WTC11 (cell line): ENCODE data around the gene DCAF11. TPM values are rescaled to one million over a fixed set of nuclear protein-coding genes. Genes with fewer than 3 reads are reported as not detected.

ENCODE experiments used
- ATAC-seq: fragments of 200-7000 bp; cut with Tn5 transposase; 2 replicates; pipeline ENCODE4 v1.10.0; 2021; ENCODE audit warnings: mild to moderate bottlenecking, moderate library complexity
- CTCF ChIA-PET: fragments of 300-600 bp; sonication (Branson Sonifier 250); formaldehyde crosslinking; loops from one replicate; lab custom pipeline; 2021; ENCODE audit warnings: antibody characterized with exemption; lab: Charles Lee
- POLR2A ChIA-PET: fragments of 350-600 bp; sonication (Branson Sonifier 250); formaldehyde crosslinking; loops from one replicate; lab custom pipeline; 2021; ENCODE audit warnings: antibody characterized with exemption; lab: Charles Lee
- DNase-seq: peaks from one replicate; pipeline ENCODE4 v3.0.0; 2021; ENCODE audit warnings: low spot score
- H3K27ac Mint-ChIP-seq: 2 replicates; pipeline ENCODE4 v1.8.0; 2021; ENCODE audit warnings: mixed read lengths
- H3K27me3 Mint-ChIP-seq: 2 replicates; pipeline ENCODE4 v1.8.0; 2021; ENCODE audit warnings: low read depth, mild to moderate bottlenecking, moderate library complexity, mixed read lengths
- H3K36me3 Mint-ChIP-seq: 2 replicates; pipeline ENCODE4 v1.8.0; 2021; ENCODE audit warnings: mixed read lengths
- H3K4me1 Mint-ChIP-seq: 2 replicates; pipeline ENCODE4 v1.8.0; 2022; ENCODE audit warnings: mixed read lengths
- H3K4me3 Mint-ChIP-seq: 2 replicates; pipeline ENCODE4 v1.8.0; 2021; ENCODE audit warnings: mild to moderate bottlenecking, moderate library complexity, mixed read lengths
- H3K9me3 Mint-ChIP-seq: 2 replicates; pipeline ENCODE4 v1.8.0; 2021; ENCODE audit warnings: mixed read lengths
- AFF4 ChIP-seq: sonication (generic); formaldehyde crosslinking; IDR thresholded peaks from 2 replicates; pipeline ENCODE4 v1.8.1; 2023; ENCODE audit warnings: mild to moderate bottlenecking, missing genetic modification reagents, borderline replicate concordance
- AR ChIP-seq: fragments of 250-450 bp; sonication (Bioruptor Pico); IDR thresholded peaks from 2 replicates; pipeline ENCODE4 v1.9.0; 2021; ENCODE audit warnings: mild to moderate bottlenecking
- ATF1 ChIP-seq: sonication (generic); formaldehyde crosslinking; IDR thresholded peaks from 2 replicates; pipeline ENCODE4 v1.8.1; 2023; ENCODE audit warnings: mild to moderate bottlenecking, moderate library complexity, missing genetic modification reagents
- ATF2 ChIP-seq: sonication (generic); formaldehyde crosslinking; IDR thresholded peaks from 2 replicates; pipeline ENCODE4 v1.8.1; 2022; ENCODE audit warnings: low read depth, missing genetic modification reagents, borderline replicate concordance
- CBFB ChIP-seq: sonication (generic); formaldehyde crosslinking; IDR thresholded peaks from 2 replicates; pipeline ENCODE4 v1.8.1; 2022; ENCODE audit warnings: mild to moderate bottlenecking, low read depth, missing genetic modification reagents
- CREM ChIP-seq: sonication (generic); formaldehyde crosslinking; IDR thresholded peaks from 2 replicates; pipeline ENCODE4 v1.8.1; 2022; ENCODE audit warnings: mild to moderate bottlenecking, missing genetic modification reagents, moderate library complexity
- ETV6 ChIP-seq: sonication (generic); formaldehyde crosslinking; IDR thresholded peaks from 2 replicates; pipeline ENCODE4 v1.8.1; 2022; ENCODE audit warnings: mild to moderate bottlenecking, missing genetic modification reagents
- FOXJ3 ChIP-seq: sonication (generic); formaldehyde crosslinking; IDR thresholded peaks from 2 replicates; pipeline ENCODE4 v1.9.0; 2021; ENCODE audit warnings: missing genetic modification reagents, mild to moderate bottlenecking, borderline replicate concordance
- GABPB1 ChIP-seq: sonication (generic); formaldehyde crosslinking; IDR thresholded peaks from 2 replicates; pipeline ENCODE4 v1.8.1; 2023; ENCODE audit warnings: mild to moderate bottlenecking, missing genetic modification reagents
- MAX ChIP-seq: sonication (generic); formaldehyde crosslinking; IDR thresholded peaks from 2 replicates; pipeline ENCODE4 v1.8.0; 2022; ENCODE audit warnings: mild to moderate bottlenecking, missing genetic modification reagents
- MLX ChIP-seq: sonication (generic); formaldehyde crosslinking; IDR thresholded peaks from 2 replicates; pipeline ENCODE4 v1.8.1; 2023; ENCODE audit warnings: mild to moderate bottlenecking, missing genetic modification reagents, moderate library complexity
- NFYB ChIP-seq: sonication (generic); formaldehyde crosslinking; conservative IDR thresholded peaks from 2 replicates; pipeline ENCODE4 v1.8.0; 2022; ENCODE audit warnings: low read depth, missing genetic modification reagents
- NR1H2 ChIP-seq: sonication (generic); formaldehyde crosslinking; IDR thresholded peaks from 2 replicates; pipeline ENCODE4 v1.9.0; 2021; ENCODE audit warnings: mild to moderate bottlenecking, moderate library complexity, missing genetic modification reagents
- PRDM15 ChIP-seq: sonication (generic); formaldehyde crosslinking; IDR thresholded peaks from 2 replicates; pipeline ENCODE4 v1.8.0; 2022; ENCODE audit warnings: missing genetic modification reagents
- ZNF138 ChIP-seq: sonication (generic); formaldehyde crosslinking; conservative IDR thresholded peaks from 2 replicates; pipeline ENCODE4 v1.8.1; 2022; ENCODE audit warnings: mild to moderate bottlenecking, moderate library complexity, missing genetic modification reagents
- ZNF423 ChIP-seq: fragments of 250-450 bp; sonication (Bioruptor Pico); IDR thresholded peaks from 2 replicates; pipeline ENCODE4 v2.1.2; 2022; ENCODE audit warnings: mild to moderate bottlenecking, moderate library complexity
- total RNA-seq: library from RNA; stranded (reverse); gene quantifications from 3 replicates; pipeline ENCODE4 v1.2.3, GENCODE V29; 2021

The DCAF11 gene
- total RNA-seq, 1 experiment from 2014 or later = 73.6 TPM

GRCh38 chr14:24096545-24097181 lies 17.9 kb upstream of the DCAF11 start (continued):
- TF ChIP-seq FOXJ3 (CRISPR knock-in tag) (no peak), ZNF138 (no peak), ATF2 (no peak), GABPB1 (CRISPR knock-in tag) (no peak), CREM (CRISPR knock-in tag) (no peak)

GRCh38 chr14:24098229-24098926 lies 16.2 kb upstream of the DCAF11 start:
- ChIA-PET POLR2A (no interaction called here), CTCF (interaction anchor here (11.1 to 11.7 kb wide), 2 partner anchors 11 to 41 kb away, joined by 170 to 320 read pairs; no protein-coding TSS in a partner anchor)
- H3K36me3 Mint-ChIP-seq = peaks cover 38% of the 10 kb centered on the region
- peaks cover 5% of the 10 kb centered on the region; the same call in 1 of the 2 replicates for H3K9me3 Mint-ChIP-seq
- peaks cover 3% of the 10 kb centered on the region; the same call in 1 of the 2 replicates for H3K27me3 Mint-ChIP-seq
- H3K4me3 Mint-ChIP-seq = no peak overlapping the region
- H3K4me1 Mint-ChIP-seq = peaks cover 16% of the 10 kb centered on the region
- TF ChIP-seq NFYB (CRISPR knock-in tag) (no peak), ATF1 (no peak), AFF4 (CRISPR knock-in tag) (no peak), CBFB (no peak), PRDM15 (no peak), MLX (CRISPR knock-in tag) (no peak), ETV6 (CRISPR knock-in tag) (no peak), ZNF423 (CRISPR knock-in tag) (no peak), NR1H2 (CRISPR knock-in tag) (no peak), AR (CRISPR knock-in tag) (no peak), MAX (no peak)
- ATAC-seq (no peak), DNase-seq (no peak)
- H3K27ac Mint-ChIP-seq = no peak overlapping the region
